OCI-M1 (cell line): Measurements from ENCODE around the gene MAP2K4.
"Not testable (repeated sequence)": the region's sequence is repeated elsewhere in the genome, so short reads cannot be mapped to it uniquely, and the experiment has no call there.

Experiments used
- DNase-seq: peaks from one replicate; lab custom pipeline; 2025; lab: John Stamatoyannopoulos, UW

The MAP2K4 gene

GRCh38 chr17:12162187-12162586, 141.5 kb downstream of the MAP2K4 start:
- DNase-seq, result not testable (repeated sequence)

- DNase-seq, result no peak
Measured at GRCh38 chr17:12164085-12164484, 143.4 kb downstream of the MAP2K4 start.

DNA sequence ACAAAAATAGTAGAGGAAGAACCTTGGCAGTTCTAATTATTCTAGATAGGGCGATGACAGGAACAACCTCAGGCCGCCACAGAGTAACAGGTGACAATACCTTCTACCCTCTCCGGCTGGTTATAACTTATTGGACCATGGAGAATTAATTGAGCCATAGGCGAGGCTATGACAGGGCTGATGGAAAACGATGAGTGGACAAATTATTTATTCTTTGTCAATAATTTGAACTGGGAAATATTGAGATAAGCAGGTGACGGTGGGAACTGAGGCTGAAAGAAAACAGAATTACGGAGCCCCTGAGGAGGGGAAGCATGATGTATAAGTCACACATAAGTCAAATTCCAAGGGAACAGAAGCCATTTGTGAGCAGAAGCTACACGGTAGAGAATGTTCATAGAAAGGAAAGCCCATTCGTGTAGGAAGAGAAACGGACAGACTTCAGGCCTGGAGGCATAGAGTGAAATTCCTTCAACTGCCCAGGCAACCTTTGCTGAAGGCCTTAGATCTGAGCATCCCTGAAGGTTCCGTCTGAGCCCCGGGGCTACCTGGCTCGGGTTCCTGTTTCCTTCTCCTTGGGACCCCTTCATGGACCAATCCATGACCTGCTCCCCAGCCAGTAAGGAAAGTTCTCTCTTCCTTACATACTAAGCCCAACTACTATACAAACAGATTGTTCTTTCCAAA, 158.1 kb downstream of the MAP2K4 start:
- no peak for DNase-seq

DNA sequence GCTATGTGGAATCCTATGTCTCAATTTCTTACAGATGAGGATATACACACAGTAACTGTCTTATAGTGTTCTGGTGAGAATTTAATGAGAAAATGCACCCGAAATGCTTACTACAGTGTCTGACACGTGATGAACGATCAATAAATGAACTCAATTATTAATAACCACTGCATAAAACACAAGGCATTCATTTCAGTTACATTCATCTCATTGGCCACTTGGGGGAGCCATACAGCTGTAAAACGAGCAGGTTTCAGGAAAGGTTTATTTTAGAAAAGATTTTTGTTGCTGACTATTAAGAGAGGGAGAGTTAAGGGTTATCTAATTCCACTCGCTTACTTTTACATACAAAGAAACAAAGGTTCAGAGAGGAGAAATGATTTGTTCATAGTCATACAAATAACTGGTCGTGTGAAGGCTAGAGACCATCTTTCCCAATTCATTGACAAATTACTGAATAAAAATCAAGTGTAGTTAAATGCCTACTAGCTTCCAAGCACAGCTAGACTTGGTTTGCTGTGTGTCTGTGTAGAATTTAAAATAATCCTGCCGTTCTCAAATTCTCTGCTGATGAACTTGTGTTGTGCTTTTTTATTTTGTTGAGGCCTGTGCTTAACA, 160.1 kb downstream of the MAP2K4 start:
- peak; percentile 55 for DNase-seq

GRCh38 chr17:12187658-12188057, 167.0 kb downstream of the MAP2K4 start:
- no peak for DNase-seq

DNA sequence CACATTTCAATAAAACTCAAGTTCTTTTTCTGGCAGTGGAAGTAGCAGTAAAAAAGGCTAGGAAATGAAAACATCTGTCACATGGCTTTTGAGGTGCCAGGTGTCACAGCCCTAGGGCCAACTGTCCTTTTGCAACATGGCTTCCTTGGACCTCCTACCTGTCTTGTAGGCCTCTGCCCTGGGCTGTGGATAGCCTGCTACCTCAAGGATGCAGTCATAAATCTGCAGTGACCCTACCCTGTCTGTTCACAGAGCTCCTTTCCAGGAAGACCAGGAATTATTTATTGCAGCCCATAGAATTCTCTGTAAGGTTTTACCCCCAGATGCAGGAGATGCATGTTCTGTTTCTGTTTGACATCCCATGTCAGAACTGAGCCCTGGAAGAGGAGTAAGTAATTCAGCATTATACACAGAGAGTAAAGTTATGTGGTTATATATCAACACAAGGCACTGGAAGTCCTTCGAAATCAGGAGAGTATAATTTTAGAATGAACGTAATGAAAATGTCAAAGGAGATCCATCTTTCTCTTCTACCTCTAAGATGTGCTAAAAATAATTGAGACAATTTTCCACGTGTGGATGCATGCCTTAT, 172.6 kb downstream of the MAP2K4 start:
- no peak for DNase-seq
